HCT116 (cell line): Measurements from ENCODE around the gene CXCL11. TPM values are rescaled to one million over a fixed set of nuclear protein-coding genes. Genes with fewer than 3 reads are reported as not detected.

Source experiments
- ATAC-seq: fragments of 200-7000 bp; cut with Tn5 transposase; 2 replicates; pipeline ENCODE4 v1.9.1; 2020; ENCODE audit warnings: mild to moderate bottlenecking, moderate library complexity
- BruUV-seq: library from RNA; stranded (reverse); fragments of 400-500 nt; replicated peaks from 2 replicates; lab custom pipeline; 2021; lab: Mats Ljungman, UMichigan
- CTCF ChIA-PET: fragments of 300-600 bp; sonication (Branson Sonifier 250); formaldehyde crosslinking; loops from one replicate; lab custom pipeline; 2021; ENCODE audit warnings: antibody characterized with exemption; lab: Charles Lee
- POLR2A ChIA-PET: fragments of 300-600, 350-600 bp; sonication (Branson Sonifier 250); formaldehyde crosslinking; loops from one replicate; lab custom pipeline; 2021; ENCODE audit warnings: antibody characterized with exemption; lab: Charles Lee
- RAD21 ChIA-PET, 2 experiments: fragments of 300-600 bp; sonication (Branson Sonifier 250); formaldehyde crosslinking; loops; one replicate each; lab custom pipeline; 2023; ENCODE audit warnings: low total read pairs in 2 of 2; ENCODE audit not compliant: uncharacterized antibody in 2 of 2, unreplicated experiment in 2 of 2, low non-redundant PET in 1 of 2; lab: Charles Lee
- DNase-seq: peaks from one replicate; pipeline ENCODE4 v3.0.0-alpha.2; 2010; ENCODE audit warnings: low read depth, low spot score
- H2AFZ ChIP-seq: fragments of 200-600 bp; shearing (Covaris generic), sonication (generic); 2 replicates; pipeline ENCODE4 v1.6.1; 2017; ENCODE audit warnings: low read depth, mixed run types, mixed read lengths, antibody characterized with exemption, low read length; ENCODE audit not compliant: poor library complexity, severe bottlenecking
- H3K27ac ChIP-seq: 2 replicates; pipeline ENCODE4 v1.5.1; 2012; ENCODE audit warnings: low read depth, low read length
- H3K27me3 ChIP-seq: fragments of 200-600 bp; sonication (generic); 2 replicates; pipeline ENCODE4 v1.6.1; 2016; ENCODE audit warnings: mixed run types, low read length, mixed read lengths; ENCODE audit not compliant: insufficient read depth
- H3K36me3 ChIP-seq, 2 experiments: fragments of 200-500 bp in 1 of 2; fragments of 200-600 bp in 1 of 2; sonication (Bioruptor generic) in 1 of 2; sonication (generic) in 1 of 2; 2 replicates each; pipeline versions ENCODE4 v1.5.1 to v1.6.1; 2014 to 2016; ENCODE audit warnings: low read length in 2 of 2, inconsistent platforms in 1 of 2, mixed read lengths in 1 of 2, mixed run types in 1 of 2; ENCODE audit not compliant: insufficient read depth in 2 of 2, control insufficient read depth in 1 of 2
- H3K4me1 ChIP-seq, 2 experiments: fragments of 200-600 bp in 1 of 2; sonication (generic) in 1 of 2; 2 replicates each; pipeline versions ENCODE4 v1.5.1 to v1.6.1; 2012 to 2017; ENCODE audit warnings: low read length in 2 of 2, inconsistent platforms in 1 of 2, mild to moderate bottlenecking in 1 of 2, mixed read lengths in 1 of 2, mixed run types in 1 of 2, moderate library complexity in 1 of 2; ENCODE audit not compliant: insufficient read depth in 2 of 2, control insufficient read depth in 1 of 2
- H3K4me2 ChIP-seq: fragments of 200-600 bp; sonication (generic); 2 replicates; pipeline ENCODE4 v1.6.1; 2017; ENCODE audit warnings: mixed run types, low read length, mixed read lengths
- H3K4me3 ChIP-seq, 2 experiments: fragments of 200-600 bp in 1 of 2; sonication (generic) in 1 of 2; replicated peaks in 1 of 2; 2 replicates each; pipeline ENCODE4 v1.5.1; 2011 to 2016; ENCODE audit warnings: low read length in 2 of 2, control low read depth in 1 of 2, low read depth in 1 of 2, mild to moderate bottlenecking in 1 of 2, mixed read lengths in 1 of 2, mixed run types in 1 of 2
- H3K79me2 ChIP-seq: fragments of 200-600 bp; sonication (generic); 2 replicates; pipeline ENCODE4 v1.6.1; 2017; ENCODE audit warnings: mild to moderate bottlenecking, mixed run types, low read length, moderate library complexity, mixed read lengths; ENCODE audit not compliant: insufficient read depth
- H3K9ac ChIP-seq: fragments of 200-600 bp; sonication (generic); 2 replicates; pipeline ENCODE4 v1.6.1; 2016; ENCODE audit warnings: low read length, mixed read lengths
- H3K9me2 ChIP-seq: fragments of 200-600 bp; sonication (generic), shearing (Covaris generic); 2 replicates; pipeline ENCODE4 v1.6.1; 2017; ENCODE audit warnings: mixed run types, mild to moderate bottlenecking, moderate library complexity; ENCODE audit not compliant: insufficient read depth
- H3K9me3 ChIP-seq, 2 experiments: fragments of 200-500 bp in 1 of 2; fragments of 200-600 bp in 1 of 2; sonication (Bioruptor generic) in 1 of 2; sonication (generic) in 1 of 2; 2 replicates each; pipeline ENCODE4 v1.6.1; 2014 to 2017; ENCODE audit warnings: low read length in 2 of 2, mixed read lengths in 2 of 2, inconsistent platforms in 1 of 2, low read depth in 1 of 2, mild to moderate bottlenecking in 1 of 2, mixed run types in 1 of 2, moderate library complexity in 1 of 2; ENCODE audit not compliant: control insufficient read depth in 1 of 2, insufficient read depth in 1 of 2
- H4K20me1 ChIP-seq: fragments of 200-600 bp; sonication (generic), shearing (Covaris generic); 2 replicates; pipeline ENCODE4 v1.6.1; 2017; ENCODE audit warnings: mixed run types, mild to moderate bottlenecking, moderate library complexity; ENCODE audit not compliant: insufficient read depth
- CBX3 ChIP-seq: IDR thresholded peaks from 2 replicates; pipeline ENCODE4 v1.6.1; 2012; ENCODE audit warnings: low read depth
- EGR1 ChIP-seq: IDR thresholded peaks from 2 replicates; pipeline ENCODE4 v1.6.1; 2012; ENCODE audit warnings: low read depth
- EZH2 ChIP-seq: fragments of 200-600 bp; sonication (generic); IDR thresholded peaks from 2 replicates; pipeline ENCODE4 v1.6.1; 2017; ENCODE audit warnings: antibody characterized with exemption, mixed run types
- FOSL1 ChIP-seq: IDR thresholded peaks from 2 replicates; pipeline ENCODE4 v1.6.1; 2012; ENCODE audit warnings: low read depth
- JUND ChIP-seq: IDR thresholded peaks from 2 replicates; pipeline ENCODE4 v1.6.1; 2012
- POLR2A ChIP-seq: IDR thresholded peaks from 2 replicates; pipeline ENCODE4 v1.7.0; 2011; ENCODE audit warnings: borderline replicate concordance; ENCODE audit not compliant: insufficient read depth, insufficient read length; ENCODE audit errors: extremely low read depth
- RAD21 ChIP-seq: IDR thresholded peaks from 2 replicates; pipeline ENCODE4 v1.6.1; 2012; ENCODE audit warnings: low read depth, mild to moderate bottlenecking
- SRF ChIP-seq: IDR thresholded peaks from 2 replicates; pipeline ENCODE4 v1.6.1; 2012; ENCODE audit warnings: low read depth
- TCF7L2 ChIP-seq: IDR thresholded peaks from 2 replicates; pipeline ENCODE4 v1.7.0; 2011; ENCODE audit warnings: borderline replicate concordance, inconsistent platforms; ENCODE audit not compliant: insufficient read depth, insufficient read length; ENCODE audit errors: extremely low read depth
- YY1 ChIP-seq: IDR thresholded peaks from 2 replicates; pipeline ENCODE4 v1.6.1; 2011; ENCODE audit warnings: low read length, low read depth, moderate library complexity, mild to moderate bottlenecking; ENCODE audit not compliant: insufficient replicate concordance; ENCODE audit errors: extremely low read depth
- ZFX ChIP-seq: fragments of 450-650 bp; IDR thresholded peaks from 2 replicates; pipeline ENCODE4 v1.6.1; 2017
- intact Hi-C: fragments of 100-400 bp; cut with micrococcal nuclease; formaldehyde crosslinking; loops from 2 replicates; pipeline ENCODE4 v1.10.0; 2022
- total RNA-seq: library from RNA; stranded (reverse); gene quantifications from one replicate; pipeline ENCODE4 v1.2.1, GENCODE V29; 2021; ENCODE audit not compliant: unreplicated experiment
- TF ChIP-seq, protein P1 (sequence below), 3 experiments: fragments of 200-600 bp in 1 of 3; sonication (generic) in 1 of 3; IDR thresholded peaks in 2 of 3; conservative IDR thresholded peaks in 1 of 3; 2 replicates each; pipeline ENCODE4 v1.5.1; 2012 to 2017; ENCODE audit warnings: low read depth in 2 of 3, low read length in 2 of 3, antibody characterized with exemption in 1 of 3, borderline replicate concordance in 1 of 3, control low read depth in 1 of 3, mild to moderate bottlenecking in 1 of 3, mixed read lengths in 1 of 3, mixed run types in 1 of 3, moderate library complexity in 1 of 3; ENCODE audit not compliant: insufficient read depth in 1 of 3

CXCL11 gene
- total RNA-seq, 1 experiment from 2014 or later, result not detected

DNA sequence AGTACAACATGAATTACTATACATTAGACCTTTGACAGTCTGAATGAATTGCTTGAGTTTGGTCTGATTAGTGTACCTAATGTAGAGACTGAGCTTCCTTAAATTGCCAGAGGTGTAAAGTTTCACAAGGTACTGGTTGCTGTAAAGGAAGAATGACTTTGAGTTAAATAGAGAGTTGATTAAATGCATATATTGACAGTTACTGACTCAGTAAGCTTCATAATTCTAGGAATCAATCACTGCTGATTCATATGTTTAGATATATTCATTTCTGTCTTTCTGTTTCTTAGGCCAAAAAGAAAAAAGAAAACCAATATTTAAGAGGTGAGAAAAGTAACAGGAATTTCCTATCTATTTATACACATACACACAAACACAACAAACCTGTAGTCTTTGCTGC, 22.4 kb upstream of the CXCL11 start:
- no peaks in the 10 kb centered on the region for H3K4me1 ChIP-seq
- H3K4me2 ChIP-seq, result no peak overlapping the region
- H3K9me3 ChIP-seq, result no peaks in the 10 kb centered on the region
- no peaks in the 10 kb centered on the region for H4K20me1 ChIP-seq
- H3K9me2 ChIP-seq, result no peaks in the 10 kb centered on the region
- no peak for DNase-seq
- H3K27me3 ChIP-seq, result peaks cover 19% of the 10 kb centered on the region; the same call in 1 of the 2 replicates
- POLR2A ChIA-PET, result no interaction called here
- TF ChIP-seq, protein P1, sequence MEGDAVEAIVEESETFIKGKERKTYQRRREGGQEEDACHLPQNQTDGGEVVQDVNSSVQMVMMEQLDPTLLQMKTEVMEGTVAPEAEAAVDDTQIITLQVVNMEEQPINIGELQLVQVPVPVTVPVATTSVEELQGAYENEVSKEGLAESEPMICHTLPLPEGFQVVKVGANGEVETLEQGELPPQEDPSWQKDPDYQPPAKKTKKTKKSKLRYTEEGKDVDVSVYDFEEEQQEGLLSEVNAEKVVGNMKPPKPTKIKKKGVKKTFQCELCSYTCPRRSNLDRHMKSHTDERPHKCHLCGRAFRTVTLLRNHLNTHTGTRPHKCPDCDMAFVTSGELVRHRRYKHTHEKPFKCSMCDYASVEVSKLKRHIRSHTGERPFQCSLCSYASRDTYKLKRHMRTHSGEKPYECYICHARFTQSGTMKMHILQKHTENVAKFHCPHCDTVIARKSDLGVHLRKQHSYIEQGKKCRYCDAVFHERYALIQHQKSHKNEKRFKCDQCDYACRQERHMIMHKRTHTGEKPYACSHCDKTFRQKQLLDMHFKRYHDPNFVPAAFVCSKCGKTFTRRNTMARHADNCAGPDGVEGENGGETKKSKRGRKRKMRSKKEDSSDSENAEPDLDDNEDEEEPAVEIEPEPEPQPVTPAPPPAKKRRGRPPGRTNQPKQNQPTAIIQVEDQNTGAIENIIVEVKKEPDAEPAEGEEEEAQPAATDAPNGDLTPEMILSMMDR (IDR thresholded peaks at IDR 0.05 in 2 of 3, conservative IDR thresholded peaks at IDR 0.05 in 1 of 3; ENCODE audit: borderline replicate concordance in 1 of 3, insufficient read depth in 1 of 3, low read depth in 2 of 3, low read length in 2 of 3), result no peak
- no peak for TF ChIP-seq YY1
- no peak for TF ChIP-seq CBX3
- TF ChIP-seq SRF, result no peak
- ATAC-seq, result no peak
- no peaks in the 10 kb centered on the region for H3K79me2 ChIP-seq
- intact Hi-C loops, result no loop called here
- H3K27ac ChIP-seq, result no peak overlapping the region
- no TSS peak for BruUV-seq
- CTCF ChIA-PET, result interaction anchor here (1.7 to 2.0 kb wide), 2 partner anchors 28 to 62 kb away, joined by 4 to 6 read pairs; no protein-coding TSS in a partner anchor
- H3K9ac ChIP-seq, result no peak overlapping the region
- RAD21 ChIA-PET, result no interaction called here
- no peak overlapping the region for H3K4me3 ChIP-seq
- H2AFZ ChIP-seq, result no peak overlapping the region
- no peaks in the 10 kb centered on the region for H3K36me3 ChIP-seq

GRCh38 chr4:76055421-76055820, 19.6 kb upstream of the CXCL11 start:
- Histone ChIP-seq H3K79me2 (no peaks in the 10 kb centered on the region), H3K27me3 (peaks cover 19% of the 10 kb centered on the region; the same call in 1 of the 2 replicates), H4K20me1 (no peaks in the 10 kb centered on the region), H3K36me3 (no peaks in the 10 kb centered on the region), H3K9ac (no peak overlapping the region), H3K4me3 (no peak overlapping the region), H2AFZ (no peak overlapping the region)
- intact Hi-C loops, result no loop called here
- ChIA-PET CTCF (no interaction called here), RAD21 (no interaction called here)
- BruUV-seq, result no TSS peak
- TF ChIP-seq JUND (no peak), POLR2A (no peak), TCF7L2 (no peak), ZFX (no peak), EZH2 (no peak), EGR1 (no peak), RAD21 (no peak), FOSL1 (no peak)
- TF ChIP-seq, protein P1 (IDR thresholded peaks at IDR 0.05 in 2 of 3, conservative IDR thresholded peaks at IDR 0.05 in 1 of 3; ENCODE audit: borderline replicate concordance in 1 of 3, insufficient read depth in 1 of 3, low read depth in 2 of 3, low read length in 2 of 3), result no peak
- TF ChIP-seq, all 23 proteins: peak for 0
- H3K4me2 ChIP-seq, result no peak overlapping the region
- DNase-seq, result no peak
- no peak overlapping the region for H3K27ac ChIP-seq
- no peaks in the 10 kb centered on the region for H3K9me3 ChIP-seq
- ATAC-seq, result no peak
- no peaks in the 10 kb centered on the region for H3K9me2 ChIP-seq
- POLR2A ChIA-PET, result no interaction called here
- no peaks in the 10 kb centered on the region for H3K4me1 ChIP-seq
